Tibial nerve (tissue), 4 donors: Measurements from ENCODE around the gene NCAPD3. TPM values are rescaled to one million over a fixed set of nuclear protein-coding genes. Genes with fewer than 3 reads are reported as not detected.

Experiments used
- DNase-seq, 2 donors: peaks; one replicate each; pipeline ENCODE4 v3.0.0-alpha.2; 2019; ENCODE audit warnings: low spot score in 2 of 2
- H3K27ac ChIP-seq, 4 donors: fragments of 200-600 bp; sonication (generic) in 3 of 4; one replicate each; pipeline ENCODE4 v1.5.1; 2017 to 2019; ENCODE audit warnings: mild to moderate bottlenecking in 1 of 4
- H3K27me3 ChIP-seq, 2 donors: fragments of 200-600 bp; sonication (generic) in 1 of 2; one replicate each; pipeline versions ENCODE4 v1.5.1 to v1.6.0; 2017 to 2019
- H3K36me3 ChIP-seq, 3 donors: fragments of 200-600 bp; sonication (generic); one replicate each; pipeline ENCODE4 v1.5.1; 2018 to 2019
- H3K4me1 ChIP-seq, 4 donors: fragments of 200-600 bp; sonication (generic) in 3 of 4; one replicate each; pipeline ENCODE4 v1.5.1; 2017 to 2019
- H3K4me3 ChIP-seq, 4 donors: fragments of 200-600 bp; sonication (generic) in 3 of 4; one replicate each; pipeline ENCODE4 v1.5.1; 2017 to 2019; ENCODE audit warnings: mild to moderate bottlenecking in 1 of 4, moderate library complexity in 1 of 4
- H3K9me3 ChIP-seq, 4 donors: fragments of 200-600 bp; sonication (generic) in 3 of 4; one replicate each; pipeline ENCODE4 v1.5.1; 2017 to 2019
- EP300 ChIP-seq, 2 donors: sonication (generic); formaldehyde crosslinking; IDR thresholded peaks; one replicate each; pipeline ENCODE4 v1.6.1; 2017; ENCODE audit warnings: antibody characterized with exemption in 2 of 2, mild to moderate bottlenecking in 1 of 2
- POLR2A ChIP-seq, 2 donors: fragments of 450-650 bp; IDR thresholded peaks; one replicate each; pipeline ENCODE4 v1.6.1; 2017; ENCODE audit warnings: antibody characterized with exemption in 2 of 2, mild to moderate bottlenecking in 2 of 2, moderate library complexity in 2 of 2
- WGBS, 2 donors: methylation state at CpG; one replicate each; pipeline ENCODE4 v1.1.5; 2018; 5-methylcytosine and 5-hydroxymethylcytosine counted together
- total RNA-seq, 4 donors: library from RNA; depleted of rRNA; stranded (reverse); fragments of >200 nt; gene quantifications; one replicate each; pipeline ENCODE4 v1.1.0, GENCODE V29; 2016
- TF ChIP-seq, protein P1 (sequence below), 5 experiments: fragments of 200-600 bp in 3 of 5; fragments of 450-650 bp in 2 of 5; sonication (generic) in 3 of 5; IDR thresholded peaks; one replicate each; pipeline ENCODE4 v1.5.1; 2016 to 2019; ENCODE audit warnings: antibody characterized with exemption in 5 of 5, mild to moderate bottlenecking in 3 of 5, moderate library complexity in 2 of 5

Gene NCAPD3
- total RNA-seq, 4 donors from 2014 or later, result 8.2 to 14.7 (median 10.3) TPM

DNA sequence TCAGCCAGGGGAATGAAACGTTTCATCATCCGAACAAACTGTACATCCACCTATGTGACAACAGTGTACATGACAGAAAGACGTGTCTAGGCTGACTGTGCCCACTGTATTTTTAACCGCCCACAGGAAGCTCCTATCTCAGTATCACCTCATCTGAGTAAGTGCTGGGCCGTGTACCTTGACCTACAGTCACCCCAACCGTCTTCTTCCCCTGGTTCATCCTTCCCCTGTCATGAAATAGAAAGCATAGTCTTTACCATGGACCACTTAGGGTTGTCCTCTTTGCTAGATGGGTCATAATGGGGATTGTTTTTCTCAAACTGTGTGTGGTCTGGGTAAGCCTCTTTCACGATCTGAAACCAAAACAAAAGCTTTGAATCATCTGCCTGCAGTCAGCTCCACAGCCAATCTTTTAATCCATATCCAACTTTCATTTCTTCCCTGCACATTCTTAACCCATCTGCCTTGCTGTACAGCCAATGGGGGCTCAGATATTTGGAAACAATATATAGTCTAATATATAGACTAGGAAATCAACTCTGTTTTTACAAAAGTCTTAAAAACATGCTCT is 25.2 kb upstream of the NCAPD3 start:
- TF ChIP-seq EP300 (IDR thresholded peaks at IDR 0.05) (no peak), POLR2A (IDR thresholded peaks at IDR 0.05) (no peak)
- TF ChIP-seq, protein P1, sequence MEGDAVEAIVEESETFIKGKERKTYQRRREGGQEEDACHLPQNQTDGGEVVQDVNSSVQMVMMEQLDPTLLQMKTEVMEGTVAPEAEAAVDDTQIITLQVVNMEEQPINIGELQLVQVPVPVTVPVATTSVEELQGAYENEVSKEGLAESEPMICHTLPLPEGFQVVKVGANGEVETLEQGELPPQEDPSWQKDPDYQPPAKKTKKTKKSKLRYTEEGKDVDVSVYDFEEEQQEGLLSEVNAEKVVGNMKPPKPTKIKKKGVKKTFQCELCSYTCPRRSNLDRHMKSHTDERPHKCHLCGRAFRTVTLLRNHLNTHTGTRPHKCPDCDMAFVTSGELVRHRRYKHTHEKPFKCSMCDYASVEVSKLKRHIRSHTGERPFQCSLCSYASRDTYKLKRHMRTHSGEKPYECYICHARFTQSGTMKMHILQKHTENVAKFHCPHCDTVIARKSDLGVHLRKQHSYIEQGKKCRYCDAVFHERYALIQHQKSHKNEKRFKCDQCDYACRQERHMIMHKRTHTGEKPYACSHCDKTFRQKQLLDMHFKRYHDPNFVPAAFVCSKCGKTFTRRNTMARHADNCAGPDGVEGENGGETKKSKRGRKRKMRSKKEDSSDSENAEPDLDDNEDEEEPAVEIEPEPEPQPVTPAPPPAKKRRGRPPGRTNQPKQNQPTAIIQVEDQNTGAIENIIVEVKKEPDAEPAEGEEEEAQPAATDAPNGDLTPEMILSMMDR (IDR thresholded peaks at IDR 0.05), result no peak
- peaks cover 0 to 13% (median 10%) of the 10 kb centered on the region in 4 donors for H3K4me1 ChIP-seq
- H3K36me3 ChIP-seq, result peaks cover 0 to 74% (median 5%) of the 10 kb centered on the region in 3 donors
- no peak overlapping the region for H3K4me3 ChIP-seq
- H3K27ac ChIP-seq, result no peak overlapping the region
- no peak for DNase-seq
- 57 to 72% methylated on average over 7 of the region's 7 CpGs for WGBS, 2 donors
- H3K9me3 ChIP-seq, result no peaks in the 10 kb centered on the region
- H3K27me3 ChIP-seq, result no peaks in the 10 kb centered on the region

DNA sequence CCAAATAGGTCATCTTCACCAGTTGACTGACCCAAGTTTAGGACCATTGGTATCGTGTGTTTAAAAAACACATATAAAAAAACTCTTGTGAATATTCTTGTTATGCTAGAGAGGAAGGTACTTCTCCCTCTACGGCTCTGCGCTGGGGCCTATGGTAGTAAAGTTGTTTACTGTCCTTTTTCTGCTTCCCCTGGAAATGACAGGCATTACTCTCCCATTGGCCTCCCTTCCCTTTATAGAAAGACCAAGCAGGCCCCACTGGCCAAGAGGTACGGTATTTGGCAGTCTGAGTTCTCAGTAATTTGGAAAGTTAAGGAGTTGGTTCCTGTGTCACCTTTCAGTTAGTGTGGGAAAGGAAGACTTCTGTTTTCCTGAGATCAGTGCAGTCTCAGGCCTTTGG is 22.9 kb upstream of the NCAPD3 start:
- Histone ChIP-seq H3K9me3 (no peaks in the 10 kb centered on the region), H3K4me3 (no peak overlapping the region), H3K36me3 (peaks cover 0 to 97% (median 5%) of the 10 kb centered on the region in 3 donors), H3K4me1 (peaks cover 0 to 4% (median 1%) of the 10 kb centered on the region in 4 donors), H3K27ac (no peak overlapping the region), H3K27me3 (no peaks in the 10 kb centered on the region)
- WGBS, 2 donors, result 79 to 86% methylated on average over 4 of the region's 4 CpGs
- no peak for DNase-seq
- TF ChIP-seq EP300 (IDR thresholded peaks at IDR 0.05) (no peak), POLR2A (IDR thresholded peaks at IDR 0.05) (no peak)

DNA sequence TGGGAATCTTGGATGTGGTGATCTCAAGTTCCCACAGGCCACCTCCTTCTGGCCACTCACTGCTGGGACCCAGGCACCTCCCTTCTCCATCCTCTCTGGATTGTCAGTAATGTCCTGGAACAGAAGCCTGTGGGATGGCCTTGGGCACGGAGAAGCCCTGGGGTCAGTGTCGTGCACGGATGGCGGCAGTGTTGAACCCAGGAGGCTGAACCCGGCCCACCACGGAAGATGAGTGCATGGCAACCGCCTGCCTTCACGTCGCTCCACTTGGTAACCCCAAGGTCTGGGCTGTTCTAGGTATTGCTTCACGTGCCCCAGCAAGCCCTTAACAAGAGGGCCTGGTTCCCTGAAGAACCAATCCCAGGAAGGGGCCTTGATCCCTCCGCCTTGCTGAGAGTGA is 22.3 kb upstream of the NCAPD3 start:
- no peaks in the 10 kb centered on the region for H3K4me1 ChIP-seq
- no peaks in the 10 kb centered on the region for H3K9me3 ChIP-seq
- no peaks in the 10 kb centered on the region for H3K27me3 ChIP-seq
- no peak overlapping the region for H3K27ac ChIP-seq
- DNase-seq, result no peak
- TF ChIP-seq, protein P1 (IDR thresholded peaks at IDR 0.05), result no peak
- TF ChIP-seq EP300 (IDR thresholded peaks at IDR 0.05) (no peak), POLR2A (IDR thresholded peaks at IDR 0.05) (no peak)
- peaks cover 0 to 100% (median 5%) of the 10 kb centered on the region in 3 donors for H3K36me3 ChIP-seq
- no peak overlapping the region for H3K4me3 ChIP-seq
- WGBS, 2 donors, result 84 to 87% methylated on average over 11 of the region's 11 CpGs

DNA sequence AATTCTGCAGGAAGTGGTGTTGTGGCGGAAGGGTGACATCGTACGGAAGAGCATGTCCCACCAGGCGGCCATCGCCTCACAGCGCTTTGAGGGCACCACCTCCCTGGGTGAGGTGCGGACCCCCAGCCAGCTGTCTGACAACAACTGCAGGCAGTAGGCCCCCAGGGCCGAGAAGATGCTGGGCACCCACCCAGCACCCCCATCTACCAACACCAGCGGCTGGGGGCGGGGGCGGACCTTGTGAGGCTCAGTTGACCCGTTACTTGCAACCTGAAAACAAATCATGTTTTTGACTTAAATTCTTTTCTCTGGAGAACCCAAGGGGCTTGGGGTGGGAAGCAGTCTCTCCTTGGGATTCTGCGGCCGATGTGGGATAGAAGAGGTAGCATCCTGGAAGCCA is 21.7 kb upstream of the NCAPD3 start:
- H3K4me1 ChIP-seq, result no peaks in the 10 kb centered on the region
- H3K27me3 ChIP-seq, result no peaks in the 10 kb centered on the region
- no peak for DNase-seq
- peaks cover 0 to 96% (median 5%) of the 10 kb centered on the region in 3 donors for H3K36me3 ChIP-seq
- TF ChIP-seq POLR2A (IDR thresholded peaks at IDR 0.05) (no peak), EP300 (IDR thresholded peaks at IDR 0.05) (no peak)
- TF ChIP-seq, protein P1 (IDR thresholded peaks at IDR 0.05), result no peak
- H3K9me3 ChIP-seq, result no peaks in the 10 kb centered on the region
- no peak overlapping the region for H3K4me3 ChIP-seq
- WGBS, 2 donors, result 91 to 92% methylated on average over 7 to 14 of the region's 14 CpGs
- H3K27ac ChIP-seq, result no peak overlapping the region

GRCh38 chr11:134244593-134244992 is 20.8 kb upstream of the NCAPD3 start:
- DNase-seq, result no peak
- Histone ChIP-seq H3K27ac (no peak overlapping the region), H3K4me3 (no peak overlapping the region), H3K27me3 (no peaks in the 10 kb centered on the region), H3K4me1 (no peaks in the 10 kb centered on the region), H3K9me3 (no peaks in the 10 kb centered on the region), H3K36me3 (peaks cover 0 to 96% (median 0%) of the 10 kb centered on the region in 3 donors)
- TF ChIP-seq POLR2A (IDR thresholded peaks at IDR 0.05) (no peak), EP300 (IDR thresholded peaks at IDR 0.05) (no peak)
- TF ChIP-seq, protein P1 (IDR thresholded peaks at IDR 0.05), result peak in 1 of 5 experiments; percentile 11
- WGBS, 2 donors, result 45 to 46% methylated on average over 6 to 7 of the region's 7 CpGs
